ENCODE data around the gene CHAD.

DNA sequence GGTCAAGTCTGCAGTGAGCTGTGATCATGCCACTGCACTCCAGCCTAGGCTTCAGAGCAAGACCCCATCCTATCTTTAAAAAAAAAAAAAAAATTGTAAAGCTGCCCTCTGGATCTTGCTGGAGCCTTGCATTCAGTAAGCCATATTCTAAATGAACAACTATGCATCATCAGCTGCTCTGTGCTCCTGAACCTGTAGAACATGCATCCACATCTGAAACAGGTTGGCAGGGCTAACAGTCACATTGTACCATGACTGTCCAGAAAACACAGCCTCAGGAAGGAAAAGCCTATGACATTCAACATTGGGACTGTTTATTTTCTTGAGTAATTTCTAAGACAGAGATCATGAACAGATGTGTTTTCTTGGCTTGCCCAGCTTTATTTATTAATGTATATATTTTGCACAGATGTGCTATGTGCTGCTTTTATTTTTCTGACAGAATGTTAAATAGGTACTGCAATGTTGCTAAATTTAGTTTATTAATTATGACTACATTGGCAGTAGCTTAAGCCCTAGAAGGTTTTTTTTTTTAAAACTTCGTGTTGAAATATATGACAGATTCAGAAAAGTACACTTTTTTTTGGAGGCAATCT is 22.9 kb downstream of the CHAD start:
- TF ChIP-seq, protein P1, sequence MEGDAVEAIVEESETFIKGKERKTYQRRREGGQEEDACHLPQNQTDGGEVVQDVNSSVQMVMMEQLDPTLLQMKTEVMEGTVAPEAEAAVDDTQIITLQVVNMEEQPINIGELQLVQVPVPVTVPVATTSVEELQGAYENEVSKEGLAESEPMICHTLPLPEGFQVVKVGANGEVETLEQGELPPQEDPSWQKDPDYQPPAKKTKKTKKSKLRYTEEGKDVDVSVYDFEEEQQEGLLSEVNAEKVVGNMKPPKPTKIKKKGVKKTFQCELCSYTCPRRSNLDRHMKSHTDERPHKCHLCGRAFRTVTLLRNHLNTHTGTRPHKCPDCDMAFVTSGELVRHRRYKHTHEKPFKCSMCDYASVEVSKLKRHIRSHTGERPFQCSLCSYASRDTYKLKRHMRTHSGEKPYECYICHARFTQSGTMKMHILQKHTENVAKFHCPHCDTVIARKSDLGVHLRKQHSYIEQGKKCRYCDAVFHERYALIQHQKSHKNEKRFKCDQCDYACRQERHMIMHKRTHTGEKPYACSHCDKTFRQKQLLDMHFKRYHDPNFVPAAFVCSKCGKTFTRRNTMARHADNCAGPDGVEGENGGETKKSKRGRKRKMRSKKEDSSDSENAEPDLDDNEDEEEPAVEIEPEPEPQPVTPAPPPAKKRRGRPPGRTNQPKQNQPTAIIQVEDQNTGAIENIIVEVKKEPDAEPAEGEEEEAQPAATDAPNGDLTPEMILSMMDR (conservative IDR thresholded peaks at IDR 0.05; ENCODE audit: low read depth, low read length) = no peak
- TF ChIP-seq BHLHE40 (IDR thresholded peaks at IDR 0.05; ENCODE audit: low read depth, low read length) (no peak), POLR2A (IDR thresholded peaks at IDR 0.05; ENCODE audit: low read depth, low read length) (no peak), RAD21 (IDR thresholded peaks at IDR 0.05; ENCODE audit: low read length) (no peak), MAFK (IDR thresholded peaks at IDR 0.05; ENCODE audit: low read depth, low read length) (no peak), SMC3 (IDR thresholded peaks at IDR 0.05; ENCODE audit: low read depth, low read length) (no peak), CHD1 (IDR thresholded peaks at IDR 0.05; ENCODE audit: low read depth, low read length) (no peak)
